SKM-1 (cell line): Measurements from ENCODE around the gene AKNAD1.

Experiments
- DNase-seq: peaks from one replicate; lab custom pipeline; 2025; ENCODE audit not compliant: unreplicated experiment; lab: John Stamatoyannopoulos, UW

The AKNAD1 gene

GRCh38 chr1:108830119-108831008, 26.5 kb downstream of the AKNAD1 start:
- no peak for DNase-seq

- DNase-seq = no peak
These were observed 27.4 kb downstream of the AKNAD1 start for GRCh38 chr1:108829498-108829916.

- peak; percentile 50 for DNase-seq
These were observed 28.6 kb downstream of the AKNAD1 start for GRCh38 chr1:108828074-108828961.

- DNase-seq = no peak
These were observed 30.7 kb downstream of the AKNAD1 start for GRCh38 chr1:108826081-108826635.

GRCh38 chr1:108824051-108824450, 32.8 kb downstream of the AKNAD1 start:
- no peak for DNase-seq

GRCh38 chr1:108823632-108824031, 33.3 kb downstream of the AKNAD1 start:
- no peak for DNase-seq

GRCh38 chr1:108819878-108820277, 37.0 kb downstream of the AKNAD1 start:
- DNase-seq = no peak

GRCh38 chr1:108817811-108818210, 39.1 kb downstream of the AKNAD1 start:
- DNase-seq = no peak

- DNase-seq = no peak
These were observed 39.9 kb downstream of the AKNAD1 start for GRCh38 chr1:108817016-108817415.

GRCh38 chr1:108816049-108816893, 40.6 kb downstream of the AKNAD1 start:
- DNase-seq = no peak

- DNase-seq = no peak
These were observed 41.3 kb downstream of the AKNAD1 start for GRCh38 chr1:108815566-108815965.

- no peak for DNase-seq
These were observed 42.4 kb downstream of the AKNAD1 start for GRCh38 chr1:108814343-108815125.

- DNase-seq = no peak
These were observed 43.6 kb downstream of the AKNAD1 start for GRCh38 chr1:108813326-108813725.

GRCh38 chr1:108811611-108812010, 45.3 kb downstream of the AKNAD1 start:
- DNase-seq = no peak

GRCh38 chr1:108808438-108808837, 48.5 kb downstream of the AKNAD1 start:
- DNase-seq = no peak

GRCh38 chr1:108803548-108803947, 53.3 kb downstream of the AKNAD1 start:
- DNase-seq = no peak

GRCh38 chr1:108801101-108801500, 55.8 kb downstream of the AKNAD1 start:
- DNase-seq = no peak

GRCh38 chr1:108799001-108799400, 57.9 kb downstream of the AKNAD1 start:
- no peak for DNase-seq

GRCh38 chr1:108792420-108792819, 64.5 kb downstream of the AKNAD1 start:
- DNase-seq = no peak

GRCh38 chr1:108791790-108792189, 65.1 kb downstream of the AKNAD1 start:
- no peak for DNase-seq
